Measurements from ENCODE around the gene FYCO1.

Gene FYCO1

GRCh38 chr3:45881078-45882022 lies 114.3 kb downstream of the FYCO1 start:
- DNase-seq = peak in 4 of 42 donors; percentile 2 to 19 (median 15)
- intact Hi-C loops (cut with DNase I) = no loop called here

- DNase-seq = no peak
- intact Hi-C loops (cut with DNase I) = no loop called here
These were observed 114.9 kb downstream of the FYCO1 start for GRCh38 chr3:45880725-45881077.

GRCh38 chr3:45878124-45878523 lies 117.5 kb downstream of the FYCO1 start:
- intact Hi-C loops (cut with DNase I) = no loop called here
- DNase-seq = no peak

GRCh38 chr3:45874677-45875346 lies 120.8 kb downstream of the FYCO1 start:
- no peak for DNase-seq
- intact Hi-C loops (cut with DNase I) = no loop called here

GRCh38 chr3:45873638-45874037 lies 122.0 kb downstream of the FYCO1 start:
- intact Hi-C loops (cut with DNase I) = no loop called here
- no peak for DNase-seq

- no peak for DNase-seq
- intact Hi-C loops (cut with DNase I) = no loop called here
These were observed 122.6 kb downstream of the FYCO1 start for GRCh38 chr3:45873036-45873435.

- intact Hi-C loops (cut with DNase I) = no loop called here
- no peak for DNase-seq
These were observed 123.1 kb downstream of the FYCO1 start for GRCh38 chr3:45872569-45872968.

GRCh38 chr3:45871780-45872179 lies 123.8 kb downstream of the FYCO1 start:
- intact Hi-C loops (cut with DNase I) = no loop called here
- no peak for DNase-seq

GRCh38 chr3:45870099-45870498 lies 125.5 kb downstream of the FYCO1 start:
- no peak for DNase-seq

GRCh38 chr3:45869638-45870037 lies 126.0 kb downstream of the FYCO1 start:
- intact Hi-C loops (cut with DNase I) = no loop called here

More at GRCh38 chr3:45870099-45870498, 125.5 kb downstream of the FYCO1 start:
- intact Hi-C loops (cut with DNase I) = no loop called here

GRCh38 chr3:45868650-45869049 lies 127.0 kb downstream of the FYCO1 start:
- intact Hi-C loops (cut with DNase I) = no loop called here
- no peak for DNase-seq

More at GRCh38 chr3:45869638-45870037, 126.0 kb downstream of the FYCO1 start:
- no peak for DNase-seq

GRCh38 chr3:45868213-45868612 lies 127.4 kb downstream of the FYCO1 start:
- intact Hi-C loops (cut with DNase I) = no loop called here
- DNase-seq = no peak
